Trophoblast cell (in vitro differentiated cells and primary cell): Measurements from ENCODE around the gene FN1. TPM values are rescaled to one million over a fixed set of nuclear protein-coding genes. Genes with fewer than 3 reads are reported as not detected.
A peak's percentile ranks its signal among the peaks of the same experiment; 100 is the strongest.

Experiments
- DNase-seq, 2 donors: peaks; one replicate each; pipeline ENCODE4 v3.0.0-alpha.2; 2016
- H2AFZ ChIP-seq: 2 replicates; pipeline ENCODE4 v1.6.1; 2013; ENCODE audit warnings: low read length, moderate library complexity, mild to moderate bottlenecking; ENCODE audit not compliant: insufficient read depth, poor library complexity
- H2AK5ac ChIP-seq: 2 replicates; pipeline ENCODE4 v1.6.1; 2013; ENCODE audit warnings: mild to moderate bottlenecking, low read length
- H2BK120ac ChIP-seq: 2 replicates; pipeline ENCODE4 v1.6.1; 2013; ENCODE audit warnings: low read length, mild to moderate bottlenecking, moderate library complexity; ENCODE audit not compliant: insufficient read depth, poor library complexity
- H2BK12ac ChIP-seq: 2 replicates; pipeline ENCODE4 v1.6.1; 2013; ENCODE audit warnings: mild to moderate bottlenecking, low read length, moderate library complexity
- H2BK5ac ChIP-seq: 2 replicates; pipeline ENCODE4 v1.6.1; 2013; ENCODE audit warnings: low read length, low read depth, moderate library complexity, mild to moderate bottlenecking; ENCODE audit not compliant: poor library complexity
- H3K14ac ChIP-seq: 2 replicates; pipeline ENCODE4 v1.6.1; 2013; ENCODE audit warnings: mild to moderate bottlenecking, low read length
- H3K18ac ChIP-seq: 2 replicates; pipeline ENCODE4 v1.6.1; 2013; ENCODE audit warnings: mild to moderate bottlenecking, low read length
- H3K23ac ChIP-seq: 2 replicates; pipeline ENCODE4 v1.6.1; 2013; ENCODE audit warnings: low read length
- H3K27ac ChIP-seq: 2 replicates; pipeline ENCODE4 v1.5.1; 2013; ENCODE audit warnings: low read depth, mild to moderate bottlenecking, inconsistent platforms, low read length, moderate library complexity
- H3K27me3 ChIP-seq: 2 replicates; pipeline ENCODE4 v1.6.1; 2013; ENCODE audit warnings: inconsistent platforms, mild to moderate bottlenecking, low read length, moderate library complexity; ENCODE audit not compliant: insufficient read depth
- H3K36me3 ChIP-seq, 2 experiments: 1 replicate in 1 of 2; 2 replicates in 1 of 2; pipeline ENCODE4 v1.6.1; 2013; ENCODE audit warnings: low read length in 2 of 2, mild to moderate bottlenecking in 2 of 2, moderate library complexity in 1 of 2; ENCODE audit not compliant: insufficient read depth in 2 of 2, control insufficient read depth in 1 of 2
- H3K4ac ChIP-seq: 2 replicates; pipeline ENCODE4 v1.6.1; 2013; ENCODE audit warnings: low read depth, mild to moderate bottlenecking, low read length, moderate library complexity
- H3K4me1 ChIP-seq, 2 experiments: 1 replicate in 1 of 2; 2 replicates in 1 of 2; pipeline ENCODE4 v1.6.1; 2013; ENCODE audit warnings: low read length in 2 of 2, mild to moderate bottlenecking in 2 of 2, moderate library complexity in 1 of 2; ENCODE audit not compliant: insufficient read depth in 2 of 2, control insufficient read depth in 1 of 2
- H3K4me2 ChIP-seq: 2 replicates; pipeline ENCODE4 v1.6.1; 2013; ENCODE audit warnings: inconsistent platforms, mild to moderate bottlenecking, low read length, moderate library complexity
- H3K4me3 ChIP-seq: 2 replicates; pipeline ENCODE4 v1.5.1; 2013; ENCODE audit warnings: mild to moderate bottlenecking, low read depth, low read length, inconsistent platforms
- H3K79me1 ChIP-seq: one replicate; pipeline ENCODE4 v1.6.1; 2013; ENCODE audit warnings: low read length
- H3K79me2 ChIP-seq: 2 replicates; pipeline ENCODE4 v1.6.1; 2013; ENCODE audit warnings: low read length, mild to moderate bottlenecking; ENCODE audit not compliant: control insufficient read depth, insufficient read depth, poor library complexity
- H3K9ac ChIP-seq: 2 replicates; pipeline ENCODE4 v1.6.1; 2013; ENCODE audit warnings: mild to moderate bottlenecking, low read length
- H3K9me3 ChIP-seq: 2 replicates; pipeline ENCODE4 v1.6.1; 2013; ENCODE audit warnings: low read depth, mild to moderate bottlenecking, control low read depth, inconsistent platforms, low read length; ENCODE audit not compliant: insufficient read depth
- H4K12ac ChIP-seq: 2 replicates; pipeline ENCODE4 v1.6.1; 2013; ENCODE audit warnings: low read depth, mild to moderate bottlenecking, low read length, moderate library complexity
- H4K8ac ChIP-seq: 2 replicates; pipeline ENCODE4 v1.6.1; 2013; ENCODE audit warnings: low read depth, mild to moderate bottlenecking, low read length, moderate library complexity
- H4K91ac ChIP-seq: one replicate; pipeline ENCODE4 v1.6.1; 2013; ENCODE audit warnings: low read depth, mild to moderate bottlenecking, low read length, moderate library complexity
- WGBS: extraction: QIAGEN DNeasy Blood & Tissue Kit; methylation state at CpG from one replicate; pipeline ENCODE4 v1.1.7; 2013; ENCODE audit warnings: missing lambda C conversion rate; ENCODE audit not compliant: insufficient read length, insufficient coverage; ENCODE audit errors: extremely low coverage; 5-methylcytosine and 5-hydroxymethylcytosine counted together
- polyA plus RNA-seq: library from polyadenylated mRNA; stranded (reverse); fragments of 200-250 nt; gene quantifications from 2 replicates; pipeline ENCODE4 v1.2.3, GENCODE V29; 2013

The FN1 gene
- polyA plus RNA-seq: 3,568 and 4,026 TPM in 2 replicates

GRCh38 chr2:215435870-215436704 is at the start of gene FN1:
TSS of gene FN1 (minus strand) at chr2:215436068. CDS start at chr2:215435802, 266 bp downstream.
- H3K23ac ChIP-seq: peak within 1 kb of the TSS; percentile 35
- H2BK12ac ChIP-seq: peak within 1 kb of the TSS; percentile 82
- H3K18ac ChIP-seq: peak within 1 kb of the TSS; percentile 93
- H4K12ac ChIP-seq: peak within 1 kb of the TSS; percentile 92
- peak within 1 kb of the TSS; percentile 98 for H2BK120ac ChIP-seq
- peaks cover 16% of the 10 kb centered on the region for H3K79me1 ChIP-seq
- peak within 1 kb of the TSS; percentile 94 for H4K91ac ChIP-seq
- peak; percentile 85 to 93 for DNase-seq
- peak within 1 kb of the TSS; percentile 94 for H3K9ac ChIP-seq
- no CpG with 5 or more reads among the region's 54 CpGs for WGBS
- peak within 1 kb of the TSS; percentile 94 for H2BK5ac ChIP-seq
- H3K4me1 ChIP-seq: peaks cover 6 to 7% of the 10 kb centered on the region in 2 experiments
- peak within 1 kb of the TSS; percentile 77 for H3K4me3 ChIP-seq
- peak within 1 kb of the TSS; percentile 96 for H3K27ac ChIP-seq
- peak within 1 kb of the TSS; percentile 93 for H2AK5ac ChIP-seq
- H3K36me3 ChIP-seq: peaks cover 6 to 17% of the 10 kb centered on the region in 2 experiments
- no peaks in the 10 kb centered on the region for H3K27me3 ChIP-seq
- H3K4ac ChIP-seq: peak within 1 kb of the TSS; percentile 87
- peak within 1 kb of the TSS; percentile 59 for H2AFZ ChIP-seq
- peak within 1 kb of the TSS; percentile 94 for H4K8ac ChIP-seq
- H3K79me2 ChIP-seq: peaks cover 12% of the 10 kb centered on the region
- H3K9me3 ChIP-seq: no peaks in the 10 kb centered on the region
- peak within 1 kb of the TSS; percentile 69 for H3K4me2 ChIP-seq
- peak within 1 kb of the TSS; percentile 88 for H3K14ac ChIP-seq

- Histone ChIP-seq H3K9ac (no peak overlapping the region), H2BK5ac (no peak overlapping the region), H3K27ac (no peak overlapping the region), H3K79me2 (no peaks in the 10 kb centered on the region), H2AFZ (no peak overlapping the region), H3K79me1 (peaks cover 2% of the 10 kb centered on the region), H3K4me1 (no peaks in the 10 kb centered on the region), H3K9me3 (no peaks in the 10 kb centered on the region), H3K4ac (no peak overlapping the region), H3K27me3 (no peaks in the 10 kb centered on the region), H3K36me3 (no peaks in the 10 kb centered on the region), H4K12ac (no peak overlapping the region), H2BK12ac (no peak overlapping the region), H3K14ac (no peak overlapping the region), H3K18ac (no peak overlapping the region), H3K4me3 (no peak overlapping the region), H4K91ac (no peak overlapping the region), H3K4me2 (no peak overlapping the region), H2BK120ac (no peak overlapping the region), H4K8ac (no peak overlapping the region), H2AK5ac (no peak overlapping the region), H3K23ac (no peak overlapping the region)
- DNase-seq: no peak
Observed at GRCh38 chr2:215485032-215485431, 49.2 kb upstream of the FN1 start.

DNA sequence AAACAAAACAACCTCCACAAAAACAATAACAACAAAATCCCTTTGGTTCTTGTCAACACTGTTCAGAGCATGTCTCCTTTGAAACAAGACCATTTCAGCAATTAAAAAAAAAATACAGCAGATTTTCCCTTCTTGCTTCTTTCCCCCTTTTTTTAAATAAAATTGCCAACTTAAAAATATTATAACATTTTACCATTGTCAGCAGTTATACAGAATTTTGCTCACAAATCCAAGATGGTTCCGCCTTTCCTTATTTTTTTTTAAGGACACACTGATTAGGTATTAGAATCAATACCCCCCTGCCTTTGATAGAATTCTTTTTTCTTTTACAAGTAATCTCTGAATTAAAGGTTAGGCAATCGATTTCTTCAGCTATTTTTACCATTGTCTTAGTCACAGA is 48.7 kb upstream of the FN1 start:
- Histone ChIP-seq H3K4me3 (no peak overlapping the region), H4K8ac (no peak overlapping the region), H2AK5ac (no peak overlapping the region), H3K4ac (no peak overlapping the region), H2BK12ac (no peak overlapping the region), H3K23ac (no peak overlapping the region), H3K36me3 (no peaks in the 10 kb centered on the region), H3K79me2 (no peaks in the 10 kb centered on the region), H4K12ac (no peak overlapping the region), H3K9me3 (no peaks in the 10 kb centered on the region), H3K4me1 (peaks cover 0 to 3% of the 10 kb centered on the region in 2 experiments), H3K27me3 (no peaks in the 10 kb centered on the region), H3K27ac (no peak overlapping the region), H2AFZ (no peak overlapping the region), H2BK120ac (no peak overlapping the region), H4K91ac (no peak overlapping the region), H2BK5ac (no peak overlapping the region), H3K4me2 (no peak overlapping the region), H3K14ac (no peak overlapping the region), H3K18ac (no peak overlapping the region), H3K9ac (no peak overlapping the region), H3K79me1 (peaks cover 4% of the 10 kb centered on the region)
- no peak for DNase-seq
- no CpG with 5 or more reads among the region's 2 CpGs for WGBS

DNA sequence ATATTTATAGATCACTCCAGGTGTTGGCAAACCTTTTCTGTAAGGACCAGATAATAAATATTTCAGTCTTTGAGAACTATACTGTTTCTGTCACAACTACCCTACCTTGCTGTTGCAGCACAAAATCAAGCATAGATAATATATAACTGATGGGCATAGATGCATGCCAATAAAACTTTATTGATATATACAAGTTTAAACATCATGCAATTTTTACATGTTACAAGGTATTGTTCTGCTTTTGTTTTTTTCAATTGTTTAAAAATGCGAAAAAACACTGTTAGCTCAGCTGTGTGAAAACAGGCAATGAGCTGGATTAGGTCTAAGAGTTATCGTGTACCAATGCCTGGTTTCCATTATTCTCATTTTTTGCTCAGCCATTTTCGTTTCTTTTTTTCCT is 47.6 kb upstream of the FN1 start:
- Histone ChIP-seq H3K79me2 (no peaks in the 10 kb centered on the region), H3K36me3 (no peaks in the 10 kb centered on the region), H2AFZ (no peak overlapping the region), H3K9me3 (no peaks in the 10 kb centered on the region), H3K4me1 (peaks cover 0 to 3% of the 10 kb centered on the region in 2 experiments), H2BK5ac (no peak overlapping the region), H3K14ac (no peak overlapping the region), H3K27me3 (no peaks in the 10 kb centered on the region), H2BK12ac (no peak overlapping the region), H2BK120ac (no peak overlapping the region), H3K79me1 (peaks cover 6% of the 10 kb centered on the region), H3K9ac (no peak overlapping the region), H4K91ac (no peak overlapping the region), H3K4ac (no peak overlapping the region), H3K18ac (no peak overlapping the region), H4K12ac (no peak overlapping the region), H2AK5ac (no peak overlapping the region), H3K27ac (no peak overlapping the region), H3K4me2 (no peak overlapping the region), H3K23ac (no peak overlapping the region), H3K4me3 (no peak overlapping the region), H4K8ac (no peak overlapping the region)
- no peak for DNase-seq
- no CpG with 5 or more reads among the region's 3 CpGs for WGBS
